Activated CD8-positive, alpha-beta memory T cell treated with anti-CD3 and anti-CD28 coated beads, Interleukin-2, amount 50 U/mL, for 1 hour (primary cell): ENCODE measurements around the gene PLB1.

Experiments used
- DNase-seq: peaks from one replicate; pipeline ENCODE4 v3.0.0-alpha.2; 2020; ENCODE audit errors: extremely low read depth

The PLB1 gene

DNA sequence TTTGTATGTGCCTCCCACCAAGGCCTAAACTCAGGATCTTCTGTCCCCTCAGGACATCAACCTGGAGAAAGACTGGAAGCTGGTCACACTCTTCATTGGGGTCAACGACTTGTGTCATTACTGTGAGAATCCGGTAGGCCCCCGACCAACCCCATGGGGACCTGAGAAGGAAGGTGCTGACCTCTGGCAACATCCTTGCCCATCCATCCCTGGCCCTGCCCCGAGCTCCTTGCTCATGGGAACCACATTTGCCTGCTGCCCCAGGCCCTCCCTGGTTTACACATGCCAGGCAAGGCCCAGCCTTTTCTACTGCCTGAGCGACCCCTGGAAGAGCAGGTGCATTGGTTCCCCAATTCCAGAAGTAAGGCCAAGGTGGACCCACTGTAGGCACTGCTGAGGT lies 130.5 kb downstream of the PLB1 start:
- DNase-seq, result no peak

DNA sequence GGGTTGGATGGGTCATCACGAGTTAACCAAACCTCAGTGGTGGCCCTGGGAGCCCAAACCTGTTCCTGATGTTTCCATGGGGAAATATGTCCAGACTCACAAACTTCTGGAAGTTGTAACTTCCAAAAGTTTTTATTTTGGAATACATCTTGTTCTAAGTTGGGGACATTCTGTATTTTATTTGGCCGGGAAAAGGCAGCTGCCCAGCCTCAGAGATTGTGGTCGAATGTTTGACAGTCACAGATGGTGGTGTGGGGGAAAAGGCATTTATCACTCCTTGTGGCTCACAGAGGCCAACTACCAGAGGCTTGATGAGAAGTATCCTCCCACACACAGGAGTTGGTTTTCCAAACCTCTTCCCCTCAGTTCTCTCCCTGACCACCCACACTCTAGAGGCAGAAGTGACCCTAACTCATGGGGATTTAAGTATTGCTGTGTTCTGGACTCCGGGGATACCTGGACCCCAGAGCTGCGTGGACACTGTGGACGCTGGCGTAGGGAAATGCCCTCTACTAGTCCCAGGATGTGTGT lies 131.1 kb downstream of the PLB1 start:
- no peak for DNase-seq

DNA sequence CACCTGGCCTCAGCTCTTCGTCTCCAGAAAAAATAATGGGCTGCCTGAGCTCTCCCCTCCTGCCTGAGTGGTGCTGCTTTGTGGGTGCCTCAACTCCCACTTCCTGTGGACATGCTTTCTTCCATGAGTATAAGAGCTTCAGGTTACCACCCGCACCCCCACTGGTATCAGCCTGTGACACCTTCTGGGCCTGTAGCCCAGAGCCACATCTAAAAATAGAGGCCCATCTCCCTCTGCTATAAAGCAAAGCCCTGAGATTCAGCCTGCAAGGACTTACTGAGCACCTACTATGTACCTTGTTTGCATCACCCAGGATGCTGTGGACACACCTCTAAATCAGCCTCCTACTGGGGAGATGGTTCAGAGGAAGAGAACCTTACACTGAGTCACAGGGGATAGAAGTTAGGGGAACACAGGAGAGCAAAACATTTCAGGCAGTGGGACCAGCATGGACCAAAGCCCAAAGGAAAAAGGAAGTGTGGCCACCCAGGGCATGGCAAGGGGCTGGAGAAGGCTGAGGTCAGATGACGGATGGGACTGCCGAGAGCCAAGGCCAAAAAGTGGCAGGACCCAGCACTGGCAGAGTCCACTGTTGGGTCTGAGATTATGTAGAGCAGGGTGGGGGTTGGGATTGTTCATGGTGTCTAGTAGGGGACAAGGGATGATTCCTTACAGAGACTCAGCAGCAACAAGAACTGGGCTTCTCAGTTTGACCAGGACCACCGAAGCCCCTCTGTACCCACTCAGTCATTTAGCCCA lies 132.0 kb downstream of the PLB1 start:
- no peak for DNase-seq

DNA sequence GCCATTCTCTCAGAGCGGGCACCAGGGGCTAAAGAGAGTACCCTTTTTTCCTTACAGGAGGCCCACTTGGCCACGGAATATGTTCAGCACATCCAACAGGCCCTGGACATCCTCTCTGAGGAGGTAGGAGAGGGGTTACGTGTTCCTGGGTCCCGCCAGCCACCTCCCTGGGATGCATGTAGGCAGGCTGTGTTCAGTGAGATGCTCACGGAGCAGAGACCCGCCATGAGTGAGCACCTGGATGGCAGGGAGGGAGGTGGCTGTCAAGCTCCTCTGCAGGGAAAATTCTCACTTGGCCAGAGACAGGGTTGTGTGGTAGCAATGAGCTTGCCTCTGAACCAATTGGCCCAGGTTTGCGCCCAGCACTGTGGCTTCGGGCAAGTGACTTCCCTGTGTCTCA lies 132.6 kb downstream of the PLB1 start:
- no peak for DNase-seq

DNA sequence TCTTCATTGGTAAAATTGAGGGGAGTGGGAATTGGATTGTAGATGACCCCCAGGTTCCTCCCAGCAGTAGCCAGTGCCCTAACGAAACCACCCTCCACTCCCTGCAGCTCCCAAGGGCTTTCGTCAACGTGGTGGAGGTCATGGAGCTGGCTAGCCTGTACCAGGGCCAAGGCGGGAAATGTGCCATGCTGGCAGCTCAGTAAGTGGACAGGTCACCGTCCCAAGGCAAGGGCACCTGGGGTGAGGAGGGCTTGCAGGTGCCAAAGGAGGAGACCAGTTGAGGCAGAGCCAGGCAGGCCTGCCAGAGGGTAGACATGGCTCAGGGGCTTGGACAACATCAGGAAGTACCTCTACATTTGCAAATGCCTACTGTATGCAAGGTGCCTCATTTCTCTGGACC lies 133.1 kb downstream of the PLB1 start:
- no peak for DNase-seq

DNA sequence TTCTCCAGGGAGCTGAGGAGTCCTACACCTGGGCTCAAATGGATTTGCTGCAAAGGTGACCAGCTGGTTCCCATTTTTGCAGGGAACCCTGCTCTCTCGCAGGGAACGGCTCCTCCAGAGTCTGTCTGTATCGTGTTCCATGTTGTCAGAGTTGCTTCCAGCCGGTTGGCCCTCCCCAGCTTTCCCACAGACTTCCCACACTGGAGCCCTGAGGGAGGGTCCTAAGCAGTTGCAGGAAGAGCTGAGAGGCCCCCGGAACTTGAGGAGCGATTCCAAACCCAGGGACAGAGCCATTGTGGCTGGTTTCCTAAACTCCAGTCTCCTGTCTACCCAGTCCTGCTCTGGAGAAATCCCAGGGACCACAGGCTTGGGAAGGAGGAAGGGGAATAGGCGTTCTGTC lies 134.1 kb downstream of the PLB1 start:
- no peak for DNase-seq

DNA sequence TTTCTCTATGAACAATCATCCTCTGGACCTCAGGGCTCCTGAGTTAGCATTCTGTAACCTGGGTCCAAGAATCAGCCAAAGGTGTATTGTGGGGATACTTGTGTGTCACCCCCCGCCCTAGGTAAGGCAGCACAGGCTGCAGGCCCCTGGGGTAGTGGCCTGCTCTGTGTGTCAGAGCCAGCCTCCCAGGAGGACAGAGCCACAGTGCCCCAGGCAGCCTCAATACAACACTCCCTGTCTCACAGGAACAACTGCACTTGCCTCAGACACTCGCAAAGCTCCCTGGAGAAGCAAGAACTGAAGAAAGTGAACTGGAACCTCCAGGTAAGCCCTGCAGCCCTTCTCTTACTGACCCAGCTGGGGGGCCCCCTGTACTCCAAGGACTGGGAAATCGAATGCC lies 134.5 kb downstream of the PLB1 start:
- DNase-seq, result no peak

DNA sequence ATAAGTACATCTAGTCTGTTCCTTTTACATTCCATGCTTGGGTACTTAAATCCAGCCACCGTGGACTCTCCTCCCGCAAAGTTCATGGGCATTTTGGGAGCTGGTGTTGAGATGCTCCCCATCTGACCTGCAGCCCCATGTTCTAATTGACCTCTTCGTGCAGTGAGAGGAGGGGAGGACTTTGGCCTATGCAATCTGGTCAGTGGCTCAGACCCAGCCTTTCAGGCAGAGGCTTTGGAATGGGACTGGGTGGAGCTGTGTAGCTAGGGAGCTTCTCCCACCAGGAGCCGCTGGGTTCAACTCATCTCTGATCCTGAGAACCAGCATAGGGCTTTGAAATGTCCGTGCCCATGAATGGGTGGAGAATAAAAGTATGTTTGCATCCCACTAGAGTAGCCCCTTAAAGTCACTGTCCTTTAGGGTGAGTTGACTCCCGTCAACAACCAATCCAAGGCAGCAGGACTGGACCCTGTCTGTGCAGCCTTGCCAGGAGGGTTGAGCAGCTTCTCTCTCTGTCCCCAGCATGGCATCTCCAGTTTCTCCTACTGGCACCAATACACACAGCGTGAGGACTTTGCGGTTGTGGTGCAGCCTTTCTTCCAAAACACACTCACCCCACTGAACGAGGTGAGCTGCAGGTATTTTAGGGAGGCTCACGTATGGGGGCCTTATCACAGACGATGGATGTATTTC lies 135.8 kb downstream of the PLB1 start:
- no peak for DNase-seq

DNA sequence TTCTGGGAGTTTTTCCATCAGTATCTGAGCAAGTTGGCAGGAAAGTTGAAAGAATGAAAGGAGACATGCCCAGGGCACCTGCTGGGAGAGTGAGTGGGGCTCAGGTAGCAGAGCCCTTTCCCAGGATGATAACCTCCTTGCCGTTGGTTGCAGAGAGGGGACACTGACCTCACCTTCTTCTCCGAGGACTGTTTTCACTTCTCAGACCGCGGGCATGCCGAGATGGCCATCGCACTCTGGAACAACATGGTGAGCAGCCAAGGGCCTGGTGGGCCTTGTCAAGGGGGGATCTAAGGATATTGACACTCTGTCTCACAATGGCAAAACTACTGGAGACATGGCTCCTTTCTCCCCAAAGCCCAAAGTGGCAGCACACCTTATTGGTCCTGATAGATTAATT lies 136.9 kb downstream of the PLB1 start:
- no peak for DNase-seq

DNA sequence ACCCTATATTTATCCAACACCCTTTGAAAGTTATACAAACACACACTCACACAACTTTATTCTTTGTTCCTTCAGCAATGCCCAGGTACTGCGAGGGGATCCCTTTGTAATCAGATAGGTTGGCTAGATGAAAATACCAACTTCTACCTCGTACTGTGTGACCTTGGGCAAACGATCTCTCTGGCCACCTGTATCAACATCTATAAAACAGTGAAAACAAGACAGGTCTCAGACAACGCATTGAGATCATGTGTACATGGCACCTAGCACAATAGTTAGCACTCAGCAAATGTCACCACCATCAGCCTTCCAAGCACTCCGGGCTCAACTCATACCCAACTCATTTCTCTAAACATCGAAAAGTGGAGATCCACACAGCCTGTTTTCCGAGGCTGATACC lies 137.3 kb downstream of the PLB1 start:
- DNase-seq, result no peak

DNA sequence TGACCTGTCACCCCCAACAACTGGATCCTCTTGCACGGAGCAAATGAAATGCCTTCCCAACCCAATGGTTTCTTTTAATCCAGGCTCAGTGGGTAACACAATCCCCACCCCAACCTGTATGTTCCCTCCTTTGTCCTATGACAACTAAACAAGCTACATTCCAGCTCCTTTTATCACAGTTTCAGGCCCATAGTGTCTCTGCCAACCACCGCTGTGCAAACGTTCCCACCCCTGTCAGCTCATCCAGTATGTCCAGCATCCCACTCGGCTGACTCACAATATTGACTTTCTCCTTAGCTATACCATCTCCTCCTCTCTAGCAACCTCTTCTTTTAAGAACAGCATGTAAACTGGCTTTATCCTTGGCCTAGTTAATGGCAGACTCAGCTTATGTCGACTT lies 137.9 kb downstream of the PLB1 start:
- DNase-seq, result no peak

DNA sequence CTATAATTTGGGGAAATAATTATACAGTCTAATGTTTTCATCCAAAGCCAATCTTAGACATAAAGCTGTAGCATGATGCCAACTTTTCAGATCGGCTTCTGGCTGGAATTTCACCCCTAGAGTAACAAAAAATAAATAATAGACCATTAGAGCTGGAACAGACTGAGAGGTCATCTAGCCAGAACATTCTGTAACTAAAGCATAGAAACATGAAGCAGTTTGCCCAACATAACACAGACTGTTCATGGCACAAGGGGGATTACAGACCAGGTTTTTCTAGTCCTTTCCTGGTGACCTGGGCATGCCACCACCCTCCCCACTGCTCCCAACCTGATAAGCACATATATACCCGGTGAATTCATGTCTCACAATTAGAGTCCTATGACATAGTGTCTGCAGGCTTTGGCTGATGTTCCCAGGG lies 139.3 kb downstream of the PLB1 start:
- no peak for DNase-seq

DNA sequence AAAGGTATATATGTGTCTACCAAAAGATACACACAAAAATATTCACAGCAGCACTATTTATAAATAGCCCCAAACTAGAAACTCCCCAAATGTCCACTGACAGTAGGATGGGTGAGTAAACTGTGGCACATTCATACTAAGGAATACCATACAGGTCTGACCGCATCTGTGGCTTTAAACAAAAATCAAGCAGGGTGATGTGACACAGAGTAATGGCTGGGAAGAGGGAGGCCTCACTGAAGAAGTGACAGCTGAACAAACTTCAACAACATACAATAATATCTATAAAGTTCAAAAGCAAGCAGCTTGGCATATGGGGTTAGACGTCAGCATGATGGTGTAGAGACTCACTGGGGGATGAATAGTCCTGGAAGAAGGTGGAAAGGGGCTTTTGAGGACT lies 140.6 kb downstream of the PLB1 start:
- DNase-seq, result no peak

DNA sequence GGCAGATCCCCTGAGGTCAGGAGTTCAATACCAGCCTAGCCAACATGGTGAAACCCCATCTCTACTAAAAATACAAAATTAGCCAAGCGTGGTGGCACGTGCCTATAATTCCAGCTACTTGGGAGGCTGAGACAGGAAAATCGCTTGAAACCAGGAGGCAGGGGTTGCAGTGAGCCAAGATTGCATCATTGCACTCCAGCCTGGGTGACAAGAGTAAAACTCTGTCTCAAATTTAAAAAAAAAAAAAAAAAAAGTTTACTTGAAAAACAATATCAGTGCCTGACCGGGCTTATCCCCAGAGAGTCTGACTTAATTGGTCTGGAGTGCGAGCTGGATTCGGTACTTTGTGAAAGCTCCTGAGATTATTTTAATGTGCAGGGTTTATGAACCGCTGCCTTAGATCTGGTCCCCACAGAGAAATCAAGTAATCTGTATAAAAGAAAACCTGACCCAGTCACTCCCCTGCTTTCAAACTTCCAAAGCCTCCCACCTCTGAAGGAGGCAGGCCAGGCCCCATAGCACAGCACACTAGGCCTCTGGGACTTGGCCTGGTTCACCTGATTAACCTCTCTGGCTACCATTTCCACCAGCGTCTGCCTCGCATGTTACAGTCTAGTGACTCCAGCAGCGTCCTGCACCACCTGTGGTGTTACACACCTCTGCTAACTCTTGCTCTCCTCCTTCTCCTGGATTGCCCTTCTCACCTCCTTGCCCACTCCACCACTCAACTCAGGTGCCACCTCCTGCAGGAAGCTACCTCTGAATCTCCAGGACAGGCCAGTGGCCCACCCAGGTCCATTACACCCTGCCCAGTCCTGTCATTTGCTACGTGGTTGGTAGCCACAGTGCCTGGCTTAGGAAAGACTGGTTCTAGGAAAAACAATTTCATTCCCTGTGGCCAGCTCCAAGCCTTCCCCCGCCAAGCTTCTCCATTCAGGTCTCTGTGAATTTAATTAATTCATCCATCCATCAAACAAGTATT lies 141.5 kb downstream of the PLB1 start:
- no peak for DNase-seq

DNA sequence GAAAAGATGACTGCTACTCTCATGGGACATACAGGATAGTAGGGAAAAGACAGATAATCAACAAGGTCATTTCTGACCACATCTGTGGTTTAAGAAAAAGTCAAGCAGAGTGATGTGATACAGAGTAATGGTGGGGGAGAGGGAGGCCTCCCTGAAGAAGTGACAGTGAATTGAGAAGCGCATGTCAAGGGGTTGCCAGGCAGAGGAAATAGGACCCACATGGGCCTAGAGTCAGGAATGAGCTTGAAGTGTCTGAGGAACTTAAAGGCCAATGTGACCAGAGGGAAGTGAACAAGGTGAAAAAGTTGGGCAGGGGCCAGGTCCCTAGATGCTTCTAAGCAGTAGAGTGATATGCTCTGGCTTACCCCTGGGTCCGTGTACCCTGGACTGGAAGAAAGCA lies 142.2 kb downstream of the PLB1 start:
- DNase-seq, result no peak

DNA sequence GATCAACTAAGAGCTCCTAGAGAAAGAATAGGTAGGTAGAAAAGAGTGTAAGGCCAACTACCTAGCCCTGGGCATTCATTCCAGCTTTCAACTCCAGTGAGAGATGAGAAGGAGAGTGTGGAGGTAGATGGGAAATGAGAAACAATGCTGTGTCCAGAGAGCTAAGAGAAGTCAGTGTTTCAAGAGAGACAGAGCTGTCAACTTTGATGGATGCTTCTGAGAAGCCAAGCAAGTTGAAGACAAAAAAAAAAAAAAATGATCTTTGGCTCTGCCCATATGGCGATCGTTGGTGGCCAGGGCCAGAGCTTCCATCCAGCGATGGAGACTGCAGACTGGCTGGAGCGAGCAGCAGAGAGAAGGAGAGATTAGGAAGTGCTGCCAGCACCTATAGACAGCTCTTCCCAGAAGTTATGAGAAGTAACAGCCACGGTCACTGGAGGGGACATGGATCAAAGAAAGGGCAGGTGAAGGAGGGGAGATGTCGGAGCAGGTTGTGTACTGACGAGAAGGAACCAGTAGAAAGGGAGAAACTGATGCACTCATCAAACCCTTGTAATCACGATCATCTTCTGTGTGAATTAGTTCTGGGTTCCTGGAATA lies 143.3 kb downstream of the PLB1 start:
- DNase-seq, result no peak

DNA sequence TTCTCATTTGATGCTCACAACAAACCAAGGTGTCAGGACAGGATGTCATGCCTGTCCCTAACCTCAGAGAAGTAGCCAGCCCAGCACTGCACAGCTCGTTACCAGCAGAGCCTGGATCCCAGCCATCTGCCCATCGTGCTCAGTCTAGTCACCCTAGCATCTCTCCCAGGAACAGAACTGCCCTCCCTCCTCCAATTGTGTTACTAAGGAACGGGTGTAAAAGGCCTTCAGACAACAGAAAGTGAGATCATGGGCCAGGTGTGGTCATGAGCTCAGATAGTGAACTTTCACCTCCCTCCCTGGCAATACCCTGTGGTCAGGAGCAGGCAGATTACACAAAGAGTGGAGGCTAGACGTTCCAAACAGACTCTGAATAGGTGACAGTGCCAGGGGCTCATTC lies 144.0 kb downstream of the PLB1 start:
- DNase-seq, result no peak

DNA sequence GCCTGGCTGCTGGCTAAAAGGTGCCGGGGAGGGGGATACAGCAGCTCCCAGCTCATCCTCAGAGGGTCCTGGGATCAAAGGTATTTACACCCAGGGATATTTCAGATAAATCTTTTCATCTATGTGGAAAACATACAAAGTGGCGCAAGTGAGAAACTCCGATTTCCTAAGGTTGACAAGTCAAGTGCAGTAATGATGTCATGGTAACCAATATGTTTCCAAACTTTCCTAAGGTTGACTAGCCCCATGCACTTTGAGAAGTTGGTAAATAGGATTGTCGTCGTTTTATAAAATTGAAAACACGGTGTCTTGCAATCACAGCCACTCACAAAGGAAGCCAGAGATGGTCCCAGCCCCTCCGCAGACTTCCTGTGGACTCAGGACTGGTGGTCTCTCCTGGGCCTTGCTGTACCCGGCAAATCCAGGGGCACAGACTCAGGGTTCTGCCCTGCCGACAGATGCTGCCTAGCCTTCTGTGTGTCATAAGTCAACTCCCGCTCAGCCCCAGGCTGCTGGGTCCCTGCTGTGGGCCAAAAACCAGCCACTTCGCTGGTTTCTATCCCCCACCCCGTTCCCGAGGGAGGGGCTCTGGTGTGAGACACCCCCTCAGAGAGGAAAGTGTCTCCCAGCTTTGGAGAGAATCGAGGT lies 144.5 kb downstream of the PLB1 start:
- no peak for DNase-seq

DNA sequence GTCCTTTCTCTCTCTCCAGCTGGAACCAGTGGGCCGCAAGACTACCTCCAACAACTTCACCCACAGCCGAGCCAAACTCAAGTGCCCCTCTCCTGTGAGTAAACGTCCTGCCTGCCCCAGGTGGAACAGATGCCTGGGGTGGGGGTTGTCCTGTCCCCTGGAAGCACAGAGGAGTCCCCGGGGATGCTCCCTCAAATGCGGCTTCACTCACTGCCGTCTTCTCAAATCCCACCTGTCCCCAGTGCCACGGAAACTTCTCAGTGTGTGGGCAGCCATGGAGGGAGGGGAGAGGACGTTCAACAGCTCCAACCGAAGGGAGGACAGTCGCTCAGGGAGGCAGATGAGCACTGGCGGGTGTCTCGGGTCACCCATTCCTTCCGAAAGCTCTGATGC lies 145.0 kb downstream of the PLB1 start:
- no peak for DNase-seq

DNA sequence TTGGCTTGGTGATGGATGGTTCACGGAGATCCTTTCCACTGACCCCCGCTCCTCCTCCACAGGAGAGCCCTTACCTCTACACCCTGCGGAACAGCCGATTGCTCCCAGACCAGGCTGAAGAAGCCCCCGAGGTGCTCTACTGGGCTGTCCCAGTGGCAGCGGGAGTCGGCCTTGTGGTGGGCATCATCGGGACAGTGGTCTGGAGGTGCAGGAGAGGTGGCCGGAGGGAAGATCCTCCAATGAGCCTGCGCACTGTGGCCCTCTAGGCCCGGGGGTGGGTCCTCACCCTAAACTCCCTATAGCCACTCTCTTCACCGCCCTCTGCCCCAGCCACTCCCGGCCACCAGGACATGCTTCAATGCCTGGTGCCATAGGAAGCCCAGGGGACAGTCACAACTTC lies 146.9 kb downstream of the PLB1 start:
- no peak for DNase-seq

DNA sequence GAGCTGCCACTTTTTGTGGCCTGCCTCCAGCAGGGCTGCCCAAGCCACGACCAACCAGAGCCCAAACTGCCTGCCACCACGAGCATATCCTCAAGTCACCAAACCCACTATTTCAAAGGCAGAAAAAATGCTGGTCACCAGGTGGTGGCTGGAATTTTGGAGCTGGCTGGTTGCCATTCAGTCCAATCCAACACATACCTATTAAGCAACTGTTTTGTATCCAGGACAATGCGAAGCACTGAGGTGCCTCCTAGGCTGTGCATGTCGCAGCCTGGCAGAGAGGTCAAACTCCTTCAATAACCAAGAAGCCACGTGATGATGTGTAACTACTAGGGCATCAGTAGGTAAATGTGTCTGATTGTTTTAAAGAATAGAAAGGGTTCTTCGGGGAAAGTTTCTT lies 147.5 kb downstream of the PLB1 start:
- no peak for DNase-seq
